PC-9 (cell line): Measurements from ENCODE around the gene TRAPPC3. TPM values are rescaled to one million over a fixed set of nuclear protein-coding genes. Genes with fewer than 3 reads are reported as not detected.

ENCODE experiments used
- BruUV-seq: library from RNA; stranded (reverse); fragments of 400-500 nt; replicated peaks from 2 replicates; lab custom pipeline; 2021; lab: Mats Ljungman, UMichigan
- CTCF ChIA-PET: fragments of 300-600 bp; sonication (Branson Sonifier 250); formaldehyde crosslinking; loops from one replicate; lab custom pipeline; 2022; ENCODE audit warnings: antibody characterized with exemption; lab: Charles Lee
- POLR2A ChIA-PET: fragments of 300-600 bp; sonication (Branson Sonifier 250); formaldehyde crosslinking; loops from one replicate; lab custom pipeline; 2022; ENCODE audit warnings: antibody characterized with exemption; ENCODE audit not compliant: unreplicated experiment; lab: Charles Lee
- DNase-seq, 2 experiments: peaks; one replicate each; pipeline versions ENCODE4 v3.0.0 to v3.0.0-alpha.2; 2015 to 2022; ENCODE audit warnings: mixed read lengths in 1 of 2
- H2AFZ ChIP-seq: fragments of 200-600 bp; sonication (generic); 2 replicates; pipeline ENCODE4 v1.8.1; 2017; ENCODE audit warnings: antibody characterized with exemption
- H3F3A ChIP-seq: fragments of 200-600 bp; sonication (generic); 2 replicates; pipeline ENCODE4 v1.8.1; 2017; ENCODE audit warnings: antibody characterized with exemption, mild to moderate bottlenecking, low read depth; ENCODE audit not compliant: insufficient read depth
- H3K27ac ChIP-seq: fragments of 200-600 bp; sonication (generic); 2 replicates; pipeline ENCODE4 v1.6.1; 2016; ENCODE audit warnings: mixed run types
- H3K27me3 ChIP-seq: fragments of 200-600 bp; sonication (generic); 2 replicates; pipeline ENCODE4 v1.6.1; 2016; ENCODE audit warnings: low read depth, mixed run types; ENCODE audit not compliant: insufficient read depth
- H3K36me3 ChIP-seq: fragments of 200-600 bp; sonication (generic); 2 replicates; pipeline ENCODE4 v1.6.1; 2016; ENCODE audit warnings: low read depth, mixed run types
- H3K4me1 ChIP-seq: fragments of 200-600 bp; sonication (generic); replicated peaks from 2 replicates; pipeline ENCODE4 v1.6.1; 2016; ENCODE audit warnings: mixed run types; ENCODE audit not compliant: insufficient read depth
- H3K4me2 ChIP-seq: fragments of 200-600 bp; sonication (generic); 2 replicates; pipeline ENCODE4 v1.6.1; 2017; ENCODE audit warnings: mixed run types
- H3K4me3 ChIP-seq: fragments of 200-600 bp; sonication (generic); 2 replicates; pipeline ENCODE4 v1.6.1; 2016; ENCODE audit warnings: mixed run types
- H3K79me2 ChIP-seq: fragments of 200-600 bp; sonication (generic); 2 replicates; pipeline ENCODE4 v1.6.1; 2017; ENCODE audit warnings: low read depth, mixed run types
- H3K9me2 ChIP-seq: fragments of 200-600 bp; sonication (generic); 2 replicates; pipeline ENCODE4 v1.8.1; 2017; ENCODE audit warnings: mild to moderate bottlenecking; ENCODE audit not compliant: insufficient read depth
- H3K9me3 ChIP-seq: fragments of 200-600 bp; sonication (generic); 2 replicates; pipeline ENCODE4 v1.8.1; 2016; ENCODE audit warnings: low read depth; ENCODE audit not compliant: insufficient read depth
- H4K20me1 ChIP-seq: fragments of 200-600 bp; sonication (generic); 2 replicates; pipeline ENCODE4 v1.8.1; 2017; ENCODE audit not compliant: insufficient read depth
- EZH2 ChIP-seq: fragments of 200-600 bp; sonication (generic); IDR thresholded peaks from 2 replicates; pipeline ENCODE4 v1.8.0; 2017; ENCODE audit warnings: antibody characterized with exemption, low read depth
- intact Hi-C: fragments of 100-400 bp; cut with micrococcal nuclease; formaldehyde crosslinking; loops from one replicate; pipeline ENCODE4 v1.10.0; 2022; ENCODE audit not compliant: unreplicated experiment
- total RNA-seq: library from RNA; stranded (reverse); gene quantifications from 2 replicates; pipeline ENCODE4 v1.2.3, GENCODE V29; 2021
- TF ChIP-seq, protein P1 (sequence below): fragments of 200-600 bp; sonication (generic); conservative IDR thresholded peaks from 2 replicates; pipeline ENCODE4 v1.6.1; 2017; ENCODE audit warnings: mixed run types, antibody characterized with exemption, mild to moderate bottlenecking, moderate library complexity

TRAPPC3 gene
- total RNA-seq, 1 experiment from 2014 or later, result 116 TPM

DNA sequence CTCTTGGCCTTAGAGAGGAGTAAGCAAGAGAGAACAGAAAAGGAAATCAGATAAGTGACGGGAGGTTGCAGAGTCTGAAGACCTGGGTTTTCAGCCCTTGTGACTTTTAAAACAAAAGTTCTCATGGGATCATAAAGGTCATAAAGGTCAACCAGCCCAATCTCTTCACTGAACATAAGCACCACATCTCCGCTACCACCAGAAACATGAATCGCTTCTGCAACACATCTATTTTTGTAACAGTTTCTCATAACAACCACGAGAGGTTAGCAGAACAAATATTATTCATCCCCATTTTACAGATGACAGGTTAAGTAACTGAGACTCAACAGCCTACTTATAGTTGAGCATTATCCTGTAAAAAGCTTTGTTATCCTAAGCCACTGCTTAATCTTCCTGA is 5.9 kb downstream of the TRAPPC3 start:
- H3K79me2 ChIP-seq, result peaks cover 63% of the 10 kb centered on the region
- H3F3A ChIP-seq, result peaks cover 9% of the 10 kb centered on the region
- H3K36me3 ChIP-seq, result peaks cover 19% of the 10 kb centered on the region
- intact Hi-C loops, result no loop called here
- no peak for TF ChIP-seq EZH2
- TF ChIP-seq, protein P1, sequence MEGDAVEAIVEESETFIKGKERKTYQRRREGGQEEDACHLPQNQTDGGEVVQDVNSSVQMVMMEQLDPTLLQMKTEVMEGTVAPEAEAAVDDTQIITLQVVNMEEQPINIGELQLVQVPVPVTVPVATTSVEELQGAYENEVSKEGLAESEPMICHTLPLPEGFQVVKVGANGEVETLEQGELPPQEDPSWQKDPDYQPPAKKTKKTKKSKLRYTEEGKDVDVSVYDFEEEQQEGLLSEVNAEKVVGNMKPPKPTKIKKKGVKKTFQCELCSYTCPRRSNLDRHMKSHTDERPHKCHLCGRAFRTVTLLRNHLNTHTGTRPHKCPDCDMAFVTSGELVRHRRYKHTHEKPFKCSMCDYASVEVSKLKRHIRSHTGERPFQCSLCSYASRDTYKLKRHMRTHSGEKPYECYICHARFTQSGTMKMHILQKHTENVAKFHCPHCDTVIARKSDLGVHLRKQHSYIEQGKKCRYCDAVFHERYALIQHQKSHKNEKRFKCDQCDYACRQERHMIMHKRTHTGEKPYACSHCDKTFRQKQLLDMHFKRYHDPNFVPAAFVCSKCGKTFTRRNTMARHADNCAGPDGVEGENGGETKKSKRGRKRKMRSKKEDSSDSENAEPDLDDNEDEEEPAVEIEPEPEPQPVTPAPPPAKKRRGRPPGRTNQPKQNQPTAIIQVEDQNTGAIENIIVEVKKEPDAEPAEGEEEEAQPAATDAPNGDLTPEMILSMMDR, result no peak
- H3K9me2 ChIP-seq, result no peaks in the 10 kb centered on the region
- BruUV-seq, result no TSS peak
- H3K27ac ChIP-seq, result no peak overlapping the region
- DNase-seq, result no peak
- no peaks in the 10 kb centered on the region for H3K9me3 ChIP-seq
- H3K4me2 ChIP-seq, result no peak overlapping the region
- H3K4me1 ChIP-seq, result peaks cover 10% of the 10 kb centered on the region
- H3K27me3 ChIP-seq, result no peaks in the 10 kb centered on the region
- ChIA-PET POLR2A (no interaction called here), CTCF (interaction anchor here (0.5 kb wide), 1 partner anchor 275 kb away, joined by 6 read pairs; no protein-coding TSS in a partner anchor)
- no peak overlapping the region for H2AFZ ChIP-seq
- H4K20me1 ChIP-seq, result peaks cover 23% of the 10 kb centered on the region
- no peak overlapping the region for H3K4me3 ChIP-seq

- POLR2A ChIA-PET, result interaction anchor here (0.6 kb wide), 1 partner anchor 20 kb away, joined by 3 read pairs; no protein-coding TSS in a partner anchor
- H3K79me2 ChIP-seq, result peaks cover 50% of the 10 kb centered on the region
- H2AFZ ChIP-seq, result no peak overlapping the region
- no peak overlapping the region for H3K27ac ChIP-seq
- no peaks in the 10 kb centered on the region for H3K4me1 ChIP-seq
- no peak overlapping the region for H3K4me3 ChIP-seq
- peaks cover 23% of the 10 kb centered on the region for H4K20me1 ChIP-seq
- CTCF ChIA-PET, result interaction anchor here (0.6 to 0.8 kb wide), 3 partner anchors 28 to 982 kb away, joined by 5 to 21 read pairs (median 7); no protein-coding TSS in a partner anchor
- H3F3A ChIP-seq, result peaks cover 11% of the 10 kb centered on the region
- no peaks in the 10 kb centered on the region for H3K9me3 ChIP-seq
- H3K9me2 ChIP-seq, result no peaks in the 10 kb centered on the region
- DNase-seq, result no peak
- H3K36me3 ChIP-seq, result peaks cover 26% of the 10 kb centered on the region
- no TSS peak for BruUV-seq
- no peak for TF ChIP-seq EZH2
- TF ChIP-seq, protein P1, result no peak
- no peak overlapping the region for H3K4me2 ChIP-seq
- intact Hi-C loops, result no loop called here
- no peaks in the 10 kb centered on the region for H3K27me3 ChIP-seq
Measured at GRCh38 chr1:36142121-36142520, 7.2 kb downstream of the TRAPPC3 start.

DNA sequence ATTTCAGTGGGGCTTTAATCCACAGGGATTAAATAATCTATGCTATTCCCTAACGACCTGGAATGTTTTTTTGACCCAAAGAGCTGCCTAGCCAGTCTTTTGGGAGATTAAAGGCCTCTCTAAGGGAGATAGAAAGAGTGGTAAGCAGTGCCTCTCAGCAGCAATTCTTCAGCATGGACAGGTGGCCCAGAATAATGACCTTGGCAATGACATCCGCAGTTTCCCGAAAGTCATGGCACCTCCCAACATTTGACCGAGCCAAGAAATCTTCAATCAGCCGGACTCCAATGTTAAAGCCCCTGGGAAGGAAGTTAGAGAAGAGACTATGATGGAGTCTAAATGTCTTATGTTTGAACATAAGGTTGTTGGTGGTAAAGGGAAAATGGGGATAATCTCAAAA is 9.8 kb downstream of the TRAPPC3 start:
- ChIA-PET POLR2A (no interaction called here), CTCF (no interaction called here)
- no TSS peak for BruUV-seq
- peak in 1 of 2 experiments; percentile 17 for DNase-seq
- Histone ChIP-seq H3K4me2 (no peak overlapping the region), H2AFZ (no peak overlapping the region), H3K9me3 (no peaks in the 10 kb centered on the region), H3K9me2 (no peaks in the 10 kb centered on the region), H3K36me3 (peaks cover 21% of the 10 kb centered on the region), H3K4me3 (no peak overlapping the region), H3K79me2 (peaks cover 34% of the 10 kb centered on the region), H3K27ac (no peak overlapping the region), H3F3A (peaks cover 15% of the 10 kb centered on the region), H3K4me1 (0 out of 2 replicates have a peak, but pooled peaks cover 5% of the 10 kb centered on the region), H4K20me1 (peaks cover 21% of the 10 kb centered on the region), H3K27me3 (no peaks in the 10 kb centered on the region)
- no peak for TF ChIP-seq EZH2
- TF ChIP-seq, protein P1, result no peak
- intact Hi-C loops, result no loop called here
